ENCODE data around the gene PTGER1. TPM values are rescaled to one million over a fixed set of nuclear protein-coding genes. Genes with fewer than 3 reads are reported as not detected.
A peak's percentile ranks its signal among the peaks of the same experiment; 100 is the strongest.

Gene PTGER1
- total and polyA plus RNA-seq, 2 of the 4 experiments (the other 2 are of a cell fraction) = 0.54 to 0.60 TPM

GRCh38 chr19:14480700-14481079, 5.5 kb upstream of the PTGER1 start:
- ATAC-seq (ENCODE audit: low read depth) (peak; percentile 57), DNase-seq (peak; percentile 85)
- Histone ChIP-seq H3K27me3 (ENCODE audit: control insufficient read depth, insufficient read depth, low read length) (no peaks in the 10 kb centered on the region), H3K79me1 (ENCODE audit: low read depth in 1 of 2, low read length in 2 of 2) (peaks cover 8 to 52% of the 10 kb centered on the region in 2 experiments), H2AK5ac (ENCODE audit: low read depth, low read length) (peak overlapping the region; percentile 81), H3K4ac (ENCODE audit: low read depth, low read length) (no peak overlapping the region), H3K4me1 (ENCODE audit: control insufficient read depth, insufficient read depth, low read length) (peaks cover 25% of the 10 kb centered on the region), H3K36me3 (ENCODE audit: control insufficient read depth, insufficient read depth, low read length) (peaks cover 27% of the 10 kb centered on the region), H3K14ac (replicated peaks; ENCODE audit: low read depth, low read length) (no peak overlapping the region), H4K20me1 (ENCODE audit: insufficient read depth, low read length) (peaks cover 33% of the 10 kb centered on the region), H2BK5ac (ENCODE audit: low read depth, low read length, poor library complexity, severe bottlenecking) (no peak overlapping the region), H3K18ac (ENCODE audit: low read depth, low read length) (no peak overlapping the region), H3K56ac (ENCODE audit: extremely low read depth, insufficient read depth, low read length) (no peak overlapping the region), H3K4me2 (ENCODE audit: low read depth, low read length) (peak overlapping the region; percentile 32; the same call in 1 of the 2 replicates), H2BK120ac (ENCODE audit: low read depth, low read length) (no peak overlapping the region), H2BK15ac (ENCODE audit: low read depth, low read length) (no peak overlapping the region), H4K8ac (ENCODE audit: low read depth in 2 of 2, low read length in 2 of 2) (no peak overlapping the region; a peak in 1 of 4 replicates), H2AFZ (replicated peaks; ENCODE audit: low read length, poor library complexity) (peak overlapping the region; percentile 34), H4K91ac (ENCODE audit: insufficient read depth, low read depth, low read length) (no peak overlapping the region), H2AK9ac (replicated peaks; ENCODE audit: low read depth, low read length, poor library complexity) (peak overlapping the region; percentile 90), H3K9ac (ENCODE audit: low read depth, low read length) (no peak overlapping the region; the same call in 1 of the 2 replicates), H3K4me3 (ENCODE audit: insufficient read depth, low read depth, low read length) (no peak overlapping the region), H4K5ac (ENCODE audit: low read depth, low read length) (no peak overlapping the region), H2BK20ac (ENCODE audit: low read depth, low read length) (peak overlapping the region; percentile 63; the same call in 1 of the 2 replicates), H3K9me3 (ENCODE audit: control insufficient read depth, insufficient read depth, low read length) (no peaks in the 10 kb centered on the region), H3K23ac (ENCODE audit: low read depth, low read length) (0 out of 2 replicates have a peak overlapping the region, but pooled peaks have one; percentile 33), H3K27ac (ENCODE audit: insufficient read depth, low read length) (peak overlapping the region; percentile 4; the same call in 1 of the 2 replicates), H3K9me1 (ENCODE audit: insufficient read depth, low read length) (0 out of 2 replicates have a peak, but pooled peaks cover 9% of the 10 kb centered on the region)
- no CpG with 5 or more reads among the region's 5 CpGs for WGBS, 2 experiments (ENCODE audit: extremely low coverage in 2 of 2, insufficient read length in 1 of 2)
- ChIA-PET CTCF (no interaction called here), POLR2A (ENCODE audit: unreplicated experiment) (interaction anchor here (0.5 kb wide), 1 partner anchor 745 kb away, joined by 3 read pairs; no protein-coding TSS in a partner anchor)
- BruUV-seq (replicated peaks) = no TSS peak
- dilution Hi-C loops (cut with HindIII; ENCODE audit: low sequenced_read_pairs, unreplicated experiment) (no loop called here), intact Hi-C loops (cut with micrococcal nuclease) (loop anchor here (10.0 kb wide), 1 partner anchor 596 kb away; no protein-coding TSS in a partner anchor), in situ Hi-C loops (cut with MboI; ENCODE audit: low sequenced_read_pairs) (no loop called here)
- TF ChIP-seq RFX5 (IDR thresholded peaks at IDR 0.05; ENCODE audit: low read depth, low read length) (no peak), CHD1 (IDR thresholded peaks at IDR 0.05; ENCODE audit: low read depth, low read length) (no peak), POLR2A (IDR thresholded peaks at IDR 0.05; ENCODE audit: low read depth, low read length) (no peak), MAZ (IDR thresholded peaks at IDR 0.05; ENCODE audit: borderline replicate concordance, low read depth, low read length) (peak; percentile 51; the same call in 1 of the 2 replicates), CTCF (conservative IDR thresholded peaks at IDR 0.05; ENCODE audit: low read depth, low read length) (peak; percentile 34; the same call in 1 of the 2 replicates)
